Neural progenitor cell (in vitro differentiated cells): ENCODE data around the gene PRODH2. TPM values are rescaled to one million over a fixed set of nuclear protein-coding genes. Genes with fewer than 3 reads are reported as not detected.
A peak's percentile ranks its signal among the peaks of the same experiment; 100 is the strongest.

Experiments used
- DNase-seq: peaks from one replicate; pipeline ENCODE4 v3.0.0-alpha.2; 2016; ENCODE audit warnings: low spot score
- H2AFZ ChIP-seq: fragments of 200-600 bp; sonication (generic); replicated peaks from 2 replicates; pipeline ENCODE4 v1.6.1; 2016; ENCODE audit warnings: antibody characterized with exemption
- H3F3A ChIP-seq: fragments of 200-600 bp; sonication (generic); 2 replicates; pipeline ENCODE4 v1.6.1; 2016; ENCODE audit warnings: antibody characterized with exemption, low read depth
- H3K27ac ChIP-seq: fragments of 200-600 bp; sonication (generic); 2 replicates; pipeline ENCODE4 v1.5.1; 2016; ENCODE audit warnings: mild to moderate bottlenecking
- H3K27me3 ChIP-seq: fragments of 200-600 bp; sonication (generic); 2 replicates; pipeline ENCODE4 v1.6.1; 2016; ENCODE audit warnings: mild to moderate bottlenecking, moderate library complexity
- H3K36me3 ChIP-seq: fragments of 200-600 bp; sonication (generic); 2 replicates; pipeline ENCODE4 v1.5.1; 2016
- H3K4me1 ChIP-seq: fragments of 200-600 bp; sonication (generic); 2 replicates; pipeline ENCODE4 v1.6.1; 2016; ENCODE audit warnings: mixed run types
- H3K4me2 ChIP-seq: fragments of 200-600 bp; sonication (generic); 2 replicates; pipeline ENCODE4 v1.6.1; 2016
- H3K4me3 ChIP-seq: fragments of 200-600 bp; sonication (generic); 2 replicates; pipeline ENCODE4 v1.5.1; 2016
- H3K79me2 ChIP-seq: fragments of 200-600 bp; sonication (generic); 2 replicates; pipeline ENCODE4 v1.6.1; 2016; ENCODE audit warnings: low read depth
- H3K9ac ChIP-seq: fragments of 200-600 bp; sonication (generic); 2 replicates; pipeline ENCODE4 v1.6.1; 2016
- H3K9me3 ChIP-seq: fragments of 200-600 bp; sonication (generic); 2 replicates; pipeline ENCODE4 v1.5.1; 2016; ENCODE audit warnings: low read depth
- H4K20me1 ChIP-seq: fragments of 200-600 bp; sonication (generic); 2 replicates; pipeline ENCODE4 v1.6.1; 2016; ENCODE audit warnings: low read depth
- H3K27ac Mint-ChIP-seq: 3 replicates; pipeline ENCODE4 v1.8.0; 2021; ENCODE audit warnings: mixed read lengths
- H3K27me3 Mint-ChIP-seq: 2 replicates; pipeline ENCODE4 v1.8.0; 2022; ENCODE audit warnings: low read depth, mild to moderate bottlenecking, inconsistent platforms, moderate library complexity, mixed read lengths; ENCODE audit not compliant: insufficient read depth
- H3K36me3 Mint-ChIP-seq: 3 replicates; pipeline ENCODE4 v1.8.0; 2021; ENCODE audit warnings: mixed read lengths
- H3K4me1 Mint-ChIP-seq: 3 replicates; pipeline ENCODE4 v1.8.0; 2021; ENCODE audit warnings: mixed read lengths
- H3K4me3 Mint-ChIP-seq: 3 replicates; pipeline ENCODE4 v1.8.0; 2021; ENCODE audit warnings: mild to moderate bottlenecking, moderate library complexity, mixed read lengths
- H3K9me3 Mint-ChIP-seq: 3 replicates; pipeline ENCODE4 v1.8.0; 2020; ENCODE audit warnings: mixed read lengths
- EZH2 ChIP-seq: fragments of 200-600 bp; sonication (generic); IDR thresholded peaks from 2 replicates; pipeline ENCODE4 v1.6.1; 2017; ENCODE audit warnings: antibody characterized with exemption, mild to moderate bottlenecking, moderate library complexity
- EZH2phosphoT487 ChIP-seq: fragments of 200-600 bp; sonication (generic); IDR thresholded peaks from 2 replicates; pipeline ENCODE4 v1.6.1; 2017; ENCODE audit warnings: antibody characterized with exemption
- total RNA-seq: library from RNA; depleted of rRNA; stranded (reverse); fragments of >200 nt; gene quantifications from 2 replicates; pipeline ENCODE4 v1.2.3, GENCODE V29; 2015; ENCODE audit warnings: low replicate concordance
- TF ChIP-seq, protein P1 (sequence below): fragments of 200-600 bp; sonication (generic); IDR thresholded peaks from 2 replicates; pipeline ENCODE4 v1.5.1; 2017; ENCODE audit warnings: antibody characterized with exemption, mild to moderate bottlenecking

Gene PRODH2
- total RNA-seq, 1 donor from 2014 or later: not detected

DNA sequence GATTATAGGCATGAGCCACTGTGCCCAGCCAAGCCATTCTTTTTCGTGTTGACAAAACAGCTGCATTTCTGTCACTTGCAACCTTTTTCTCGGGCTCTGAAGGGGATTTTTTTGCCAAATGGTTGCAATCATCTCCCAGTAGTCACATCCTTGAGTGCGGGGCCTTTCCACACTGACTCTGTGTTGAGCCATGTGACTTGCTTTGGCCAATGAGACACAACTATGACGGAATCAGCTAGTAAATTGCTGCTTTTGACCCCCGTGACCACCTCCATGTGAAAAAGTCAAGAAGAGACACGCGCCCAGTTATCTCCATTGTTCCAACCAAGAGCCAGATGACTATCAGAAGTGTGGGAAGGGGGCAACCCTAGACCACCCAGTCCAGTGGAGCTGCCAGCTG, 21.3 kb upstream of the PRODH2 start:
- Histone ChIP-seq H3K4me2 (no peak overlapping the region), H3K36me3 (no peaks in the 10 kb centered on the region), H3K79me2 (no peaks in the 10 kb centered on the region), H3F3A (no peaks in the 10 kb centered on the region), H3K4me3 (no peak overlapping the region), H3K9me3 (no peaks in the 10 kb centered on the region), H3K27me3 (peaks cover 77% of the 10 kb centered on the region), H4K20me1 (peaks cover 3% of the 10 kb centered on the region), H3K27ac (no peak overlapping the region), H2AFZ (peak overlapping the region; percentile 42), H3K4me1 (no peaks in the 10 kb centered on the region), H3K9ac (no peak overlapping the region)
- DNase-seq: no peak
- no peaks in the 10 kb centered on the region for H3K4me1 Mint-ChIP-seq
- no peaks in the 10 kb centered on the region for H3K36me3 Mint-ChIP-seq
- peaks cover 2% of the 10 kb centered on the region for H3K9me3 Mint-ChIP-seq
- H3K4me3 Mint-ChIP-seq: no peak overlapping the region
- peaks cover 23% of the 10 kb centered on the region for H3K27me3 Mint-ChIP-seq
- H3K27ac Mint-ChIP-seq: no peak overlapping the region
- TF ChIP-seq, protein P1, sequence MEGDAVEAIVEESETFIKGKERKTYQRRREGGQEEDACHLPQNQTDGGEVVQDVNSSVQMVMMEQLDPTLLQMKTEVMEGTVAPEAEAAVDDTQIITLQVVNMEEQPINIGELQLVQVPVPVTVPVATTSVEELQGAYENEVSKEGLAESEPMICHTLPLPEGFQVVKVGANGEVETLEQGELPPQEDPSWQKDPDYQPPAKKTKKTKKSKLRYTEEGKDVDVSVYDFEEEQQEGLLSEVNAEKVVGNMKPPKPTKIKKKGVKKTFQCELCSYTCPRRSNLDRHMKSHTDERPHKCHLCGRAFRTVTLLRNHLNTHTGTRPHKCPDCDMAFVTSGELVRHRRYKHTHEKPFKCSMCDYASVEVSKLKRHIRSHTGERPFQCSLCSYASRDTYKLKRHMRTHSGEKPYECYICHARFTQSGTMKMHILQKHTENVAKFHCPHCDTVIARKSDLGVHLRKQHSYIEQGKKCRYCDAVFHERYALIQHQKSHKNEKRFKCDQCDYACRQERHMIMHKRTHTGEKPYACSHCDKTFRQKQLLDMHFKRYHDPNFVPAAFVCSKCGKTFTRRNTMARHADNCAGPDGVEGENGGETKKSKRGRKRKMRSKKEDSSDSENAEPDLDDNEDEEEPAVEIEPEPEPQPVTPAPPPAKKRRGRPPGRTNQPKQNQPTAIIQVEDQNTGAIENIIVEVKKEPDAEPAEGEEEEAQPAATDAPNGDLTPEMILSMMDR: no peak
- TF ChIP-seq EZH2: no peak
- TF ChIP-seq EZH2phosphoT487: no peak

DNA sequence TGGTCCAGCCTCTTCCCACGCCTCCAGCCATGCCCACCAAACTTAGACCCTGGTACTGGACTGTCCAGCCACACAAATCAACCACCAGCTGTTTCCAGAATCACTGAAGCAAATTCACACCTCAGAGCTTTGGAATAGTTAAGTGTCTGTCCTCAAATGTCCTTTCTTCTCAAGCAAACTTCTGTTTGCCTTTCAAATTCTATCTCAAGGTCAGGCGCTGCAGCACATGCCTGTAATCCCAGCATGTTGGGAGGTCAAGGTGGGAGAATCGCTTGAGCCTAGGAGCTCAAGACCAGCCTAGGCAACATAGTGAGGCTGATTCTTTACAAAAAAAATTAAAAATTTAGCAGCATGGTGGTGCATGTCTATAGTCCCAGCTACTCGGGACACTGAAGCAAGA, 19.4 kb upstream of the PRODH2 start:
- H3K4me3 Mint-ChIP-seq: no peak overlapping the region
- peaks cover 9% of the 10 kb centered on the region for H4K20me1 ChIP-seq
- H2AFZ ChIP-seq: no peak overlapping the region
- peaks cover 24% of the 10 kb centered on the region for H3K27me3 Mint-ChIP-seq
- no peaks in the 10 kb centered on the region for H3K4me1 ChIP-seq
- H3K36me3 ChIP-seq: no peaks in the 10 kb centered on the region
- H3K4me1 Mint-ChIP-seq: no peaks in the 10 kb centered on the region
- no peak for DNase-seq
- H3K27ac ChIP-seq: no peak overlapping the region
- H3K4me2 ChIP-seq: no peak overlapping the region
- H3K9me3 Mint-ChIP-seq: no peaks in the 10 kb centered on the region
- no peaks in the 10 kb centered on the region for H3K36me3 Mint-ChIP-seq
- peaks cover 80% of the 10 kb centered on the region for H3K27me3 ChIP-seq
- H3K27ac Mint-ChIP-seq: no peak overlapping the region
- TF ChIP-seq, protein P1: no peak
- TF ChIP-seq EZH2phosphoT487: no peak
- TF ChIP-seq EZH2: no peak
- no peak overlapping the region for H3K4me3 ChIP-seq
- H3K9ac ChIP-seq: no peak overlapping the region
- no peaks in the 10 kb centered on the region for H3F3A ChIP-seq
- no peaks in the 10 kb centered on the region for H3K79me2 ChIP-seq
- no peaks in the 10 kb centered on the region for H3K9me3 ChIP-seq

DNA sequence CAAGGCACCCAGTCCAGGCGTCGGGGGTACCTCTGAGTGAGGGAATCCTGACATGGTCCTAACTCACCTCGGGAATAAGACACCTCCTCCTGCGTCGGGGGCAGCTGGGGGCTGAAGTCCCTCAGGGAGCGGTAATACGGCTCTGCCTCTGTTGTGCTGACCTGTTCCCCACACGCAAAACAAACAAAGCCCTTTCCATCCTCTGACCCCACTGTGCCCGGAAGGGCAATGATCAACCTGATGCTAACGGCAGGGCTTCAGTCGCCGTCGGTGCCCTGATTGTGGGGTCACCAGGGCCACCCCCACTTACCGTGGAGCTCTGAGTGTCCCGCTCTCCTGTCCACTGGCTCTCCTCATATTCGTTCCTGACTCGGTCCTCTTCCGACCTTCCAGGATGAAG, 18.3 kb upstream of the PRODH2 start:
- TF ChIP-seq, protein P1: no peak
- TF ChIP-seq EZH2: no peak
- no peak for TF ChIP-seq EZH2phosphoT487
- Histone ChIP-seq H3K4me2 (no peak overlapping the region), H3K27me3 (peaks cover 78% of the 10 kb centered on the region), H3K79me2 (no peaks in the 10 kb centered on the region), H3K4me3 (no peak overlapping the region), H3F3A (no peaks in the 10 kb centered on the region), H4K20me1 (peaks cover 9% of the 10 kb centered on the region), H3K36me3 (no peaks in the 10 kb centered on the region), H3K27ac (no peak overlapping the region), H3K4me1 (no peaks in the 10 kb centered on the region), H2AFZ (no peak overlapping the region), H3K9ac (no peak overlapping the region), H3K9me3 (no peaks in the 10 kb centered on the region)
- Mint-ChIP-seq H3K27ac (no peak overlapping the region), H3K4me3 (no peak overlapping the region), H3K36me3 (no peaks in the 10 kb centered on the region), H3K9me3 (no peaks in the 10 kb centered on the region), H3K27me3 (peaks cover 24% of the 10 kb centered on the region), H3K4me1 (no peaks in the 10 kb centered on the region)
- no peak for DNase-seq
